SK-N-SH (cell line): Measurements from ENCODE around the gene DES. TPM values are rescaled to one million over a fixed set of nuclear protein-coding genes. Genes with fewer than 3 reads are reported as not detected.

Experiments used
- CTCF ChIA-PET: fragments of 300-600, 350-600 bp; formaldehyde crosslinking; extraction: SDS; loops from one replicate; lab custom pipeline; 2021; lab: Yijun Ruan, JAX
- POLR2A ChIA-PET: fragments of 350-600 bp; sonication (Branson Sonifier 250); formaldehyde crosslinking; extraction: SDS; loops from one replicate; lab custom pipeline; 2020; ENCODE audit warnings: antibody characterized with exemption, inconsistent platforms; lab: Yijun Ruan, JAX
- DNase-seq: peaks from one replicate; pipeline ENCODE4 v3.0.0; 2012
- H2AFZ ChIP-seq: fragments of 200-600 bp; sonication (generic); 2 replicates; pipeline ENCODE4 v1.8.1; 2016; ENCODE audit warnings: antibody characterized with exemption, mild to moderate bottlenecking, low read depth
- H3F3A ChIP-seq: fragments of 200-600 bp; sonication (generic); replicated peaks from 2 replicates; pipeline ENCODE3; 2016; ENCODE audit warnings: antibody characterized with exemption, mild to moderate bottlenecking; ENCODE audit not compliant: insufficient read depth
- H3K27ac ChIP-seq, 2 experiments: fragments of 200-500 bp in 1 of 2; fragments of 200-600 bp in 1 of 2; sonication (Bioruptor generic) in 1 of 2; sonication (generic), shearing (Covaris generic) in 1 of 2; 2 replicates each; pipeline versions ENCODE4 v1.5.1 to v1.6.1; 2014 to 2016; ENCODE audit warnings: low read depth in 2 of 2, inconsistent platforms in 1 of 2, low read length in 1 of 2, mild to moderate bottlenecking in 1 of 2, mixed read lengths in 1 of 2
- H3K27me3 ChIP-seq: fragments of 200-600 bp; sonication (generic), shearing (Covaris generic); 2 replicates; pipeline ENCODE4 v1.6.1; 2016; ENCODE audit warnings: mixed run types; ENCODE audit not compliant: insufficient read depth
- H3K36me3 ChIP-seq, 2 experiments: fragments of 200-500 bp in 1 of 2; fragments of 200-600 bp in 1 of 2; sonication (Bioruptor generic) in 1 of 2; sonication (generic) in 1 of 2; replicated peaks in 1 of 2; 2 replicates each; pipeline versions ENCODE3 to v1.5.1; 2014 to 2016; ENCODE audit warnings: low read length in 1 of 2, mild to moderate bottlenecking in 1 of 2; ENCODE audit not compliant: insufficient read depth in 2 of 2, control insufficient read depth in 1 of 2
- H3K4me1 ChIP-seq, 2 experiments: fragments of 200-500 bp in 1 of 2; fragments of 200-600 bp in 1 of 2; sonication (Bioruptor generic) in 1 of 2; sonication (generic), shearing (Covaris generic) in 1 of 2; 2 replicates each; pipeline versions ENCODE4 v1.5.1 to v1.6.1; 2014 to 2016; ENCODE audit warnings: low read depth in 1 of 2, low read length in 1 of 2, mixed run types in 1 of 2; ENCODE audit not compliant: insufficient read depth in 2 of 2, control insufficient read depth in 1 of 2
- H3K4me2 ChIP-seq: fragments of 200-600 bp; sonication (generic), shearing (Covaris generic); 2 replicates; pipeline ENCODE4 v1.6.1; 2017; ENCODE audit warnings: mixed run types
- H3K4me3 ChIP-seq, 2 experiments: fragments of 200-500 bp in 1 of 2; fragments of 200-600 bp in 1 of 2; sonication (Bioruptor generic) in 1 of 2; sonication (generic), shearing (Covaris generic) in 1 of 2; 2 replicates each; pipeline versions ENCODE4 v1.5.1 to v1.8.1; 2014 to 2016; ENCODE audit warnings: low read depth in 2 of 2, inconsistent platforms in 1 of 2, low read length in 1 of 2, mild to moderate bottlenecking in 1 of 2, mixed read lengths in 1 of 2, moderate library complexity in 1 of 2
- H3K79me2 ChIP-seq: fragments of 200-600 bp; sonication (generic); 2 replicates; pipeline ENCODE4 v1.8.1; 2017; ENCODE audit warnings: mild to moderate bottlenecking; ENCODE audit not compliant: insufficient read depth
- H3K9ac ChIP-seq: fragments of 200-600 bp; sonication (generic); 2 replicates; pipeline ENCODE4 v1.6.1; 2017; ENCODE audit warnings: mixed run types
- H3K9me2 ChIP-seq: fragments of 200-600 bp; sonication (generic); 2 replicates; pipeline ENCODE4 v1.6.1; 2017; ENCODE audit warnings: mixed run types
- H3K9me3 ChIP-seq: fragments of 200-600 bp; sonication (generic); 2 replicates; pipeline ENCODE4 v1.6.1; 2017; ENCODE audit warnings: mixed run types, mild to moderate bottlenecking, moderate library complexity
- H4K20me1 ChIP-seq: fragments of 200-600 bp; sonication (generic); 2 replicates; pipeline ENCODE4 v1.6.1; 2017; ENCODE audit warnings: mild to moderate bottlenecking, mixed run types; ENCODE audit not compliant: insufficient read depth
- CHD2 ChIP-seq: fragments of 150-350 bp; IDR thresholded peaks from 2 replicates; pipeline ENCODE4 v1.6.1; 2018; ENCODE audit warnings: low read length; ENCODE audit not compliant: partially characterized antibody
- EP300 ChIP-seq, 2 experiments: IDR thresholded peaks; 2 replicates each; pipeline versions ENCODE4 v1.4.0 to v1.6.1; 2012; ENCODE audit warnings: borderline replicate concordance in 1 of 2, low read depth in 1 of 2, low read length in 1 of 2
- EZH2phosphoT487 ChIP-seq: fragments of 200-600 bp; sonication (generic); IDR thresholded peaks from 2 replicates; pipeline ENCODE4 v1.6.1; 2017; ENCODE audit warnings: low read depth, mixed run types, mild to moderate bottlenecking, antibody characterized with exemption, moderate library complexity, borderline replicate concordance
- GATA2 ChIP-seq: sonication (generic); formaldehyde crosslinking; IDR thresholded peaks from 2 replicates; pipeline ENCODE4 v1.5.0; 2020; ENCODE audit warnings: mild to moderate bottlenecking, missing genetic modification reagents
- MXI1 ChIP-seq: IDR thresholded peaks from 2 replicates; pipeline ENCODE4 v1.6.1; 2012; ENCODE audit warnings: mild to moderate bottlenecking, low read depth, low read length, improper control_type of control experiment
- NRF1 ChIP-seq: IDR thresholded peaks from 2 replicates; pipeline ENCODE4 v1.6.1; 2012; ENCODE audit warnings: low read depth, mild to moderate bottlenecking, low read length
- RAD21 ChIP-seq: IDR thresholded peaks from 2 replicates; pipeline ENCODE4 v1.6.1; 2012; ENCODE audit warnings: mild to moderate bottlenecking, low read length
- TAF1 ChIP-seq: IDR thresholded peaks from 2 replicates; pipeline ENCODE4 v1.6.1; 2012; ENCODE audit warnings: low read depth, mild to moderate bottlenecking, low read length, moderate library complexity, borderline replicate concordance
- TCF12 ChIP-seq: IDR thresholded peaks from 2 replicates; pipeline ENCODE4 v1.4.0; 2012
- WGBS: methylation state at CpG from one replicate; pipeline ENCODE4 v1.1.6; 2017; ENCODE audit warnings: low lambda C conversion rate; 5-methylcytosine and 5-hydroxymethylcytosine counted together
- polyA plus RNA-seq, 3 experiments: library from polyadenylated mRNA; depleted of rRNA; stranded (reverse); fragments of >200 nt; gene quantifications; 2 replicates each; pipeline ENCODE4 v1.2.3, GENCODE V29; 2012
- TF ChIP-seq, protein P1 (sequence below): IDR thresholded peaks from 2 replicates; pipeline ENCODE4; 2012
- TF ChIP-seq, protein P2 (sequence below): fragments of 150-350 bp; IDR thresholded peaks from 2 replicates; pipeline ENCODE4 v1.6.1; 2016; ENCODE audit warnings: mild to moderate bottlenecking, low read depth, low read length
- TF ChIP-seq, protein P3 (sequence below): fragments of 150-350 bp; IDR thresholded peaks from 2 replicates; pipeline ENCODE4 v1.6.1; 2017; ENCODE audit warnings: antibody characterized with exemption, low read length, low read depth, borderline replicate concordance
- TF ChIP-seq, protein P4 (sequence below): IDR thresholded peaks from 2 replicates; pipeline ENCODE4 v1.4.0; 2012; ENCODE audit warnings: low read depth

The DES gene
- polyA plus RNA-seq, 1 of the 3 experiments (the other 2 are of a cell fraction) = 0.21 TPM

DNA sequence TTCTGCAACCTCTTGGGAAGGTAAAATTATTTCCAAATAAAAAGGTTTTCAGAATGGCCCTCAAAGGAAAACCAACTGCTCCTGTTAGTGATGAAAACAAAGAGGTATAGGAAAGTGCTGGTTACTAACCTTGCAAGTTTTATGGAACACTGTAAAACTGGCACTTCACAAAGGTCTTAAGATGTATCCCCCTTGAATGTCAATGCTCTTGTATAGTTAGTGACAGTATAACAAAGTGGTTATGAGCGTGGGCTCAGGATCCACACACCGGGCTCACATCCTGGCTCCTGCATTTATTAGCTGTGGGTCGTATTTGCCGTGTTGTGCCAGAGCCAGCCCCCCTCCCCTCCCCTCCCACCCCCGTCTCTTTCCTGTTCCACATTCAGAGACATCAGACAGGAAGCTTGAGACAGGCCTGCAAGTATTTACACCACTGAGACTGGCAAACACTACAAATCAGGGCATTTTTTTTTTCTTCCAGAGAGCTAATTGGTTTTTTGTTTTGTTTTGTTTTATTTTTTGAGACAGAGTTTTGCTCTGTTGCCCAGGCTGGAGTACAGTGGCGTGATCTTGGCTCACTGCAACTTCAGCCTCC, 21.2 kb upstream of the DES start:
- Histone ChIP-seq H3K36me3 (no peaks in the 10 kb centered on the region), H4K20me1 (no peaks in the 10 kb centered on the region), H3K9me2 (no peaks in the 10 kb centered on the region), H3F3A (no peaks in the 10 kb centered on the region), H3K27ac (no peak overlapping the region), H3K4me1 (peaks cover 0 to 17% of the 10 kb centered on the region in 2 experiments; a peak in 1 of 4 replicates), H3K79me2 (no peaks in the 10 kb centered on the region), H3K4me3 (no peak overlapping the region), H3K9ac (no peak overlapping the region), H2AFZ (no peak overlapping the region), H3K27me3 (no peaks in the 10 kb centered on the region), H3K4me2 (no peak overlapping the region), H3K9me3 (no peaks in the 10 kb centered on the region)
- no peak for DNase-seq
- POLR2A ChIA-PET = no interaction called here
- WGBS = 80% methylated on average over 5 of the region's 6 CpGs
- TF ChIP-seq NRF1 (no peak), RAD21 (no peak), EP300 (IDR thresholded peaks at IDR 0.05; ENCODE audit: borderline replicate concordance in 1 of 2, low read depth in 1 of 2, low read length in 1 of 2) (no peak), TCF12 (no peak), EZH2phosphoT487 (no peak), GATA2 (no peak), CHD2 (no peak), MXI1 (no peak), TAF1 (no peak)
- TF ChIP-seq, protein P1, sequence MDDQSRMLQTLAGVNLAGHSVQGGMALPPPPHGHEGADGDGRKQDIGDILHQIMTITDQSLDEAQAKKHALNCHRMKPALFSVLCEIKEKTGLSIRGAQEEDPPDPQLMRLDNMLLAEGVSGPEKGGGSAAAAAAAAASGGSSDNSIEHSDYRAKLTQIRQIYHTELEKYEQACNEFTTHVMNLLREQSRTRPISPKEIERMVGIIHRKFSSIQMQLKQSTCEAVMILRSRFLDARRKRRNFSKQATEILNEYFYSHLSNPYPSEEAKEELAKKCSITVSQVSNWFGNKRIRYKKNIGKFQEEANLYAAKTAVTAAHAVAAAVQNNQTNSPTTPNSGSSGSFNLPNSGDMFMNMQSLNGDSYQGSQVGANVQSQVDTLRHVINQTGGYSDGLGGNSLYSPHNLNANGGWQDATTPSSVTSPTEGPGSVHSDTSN = no peak
- TF ChIP-seq, protein P2, sequence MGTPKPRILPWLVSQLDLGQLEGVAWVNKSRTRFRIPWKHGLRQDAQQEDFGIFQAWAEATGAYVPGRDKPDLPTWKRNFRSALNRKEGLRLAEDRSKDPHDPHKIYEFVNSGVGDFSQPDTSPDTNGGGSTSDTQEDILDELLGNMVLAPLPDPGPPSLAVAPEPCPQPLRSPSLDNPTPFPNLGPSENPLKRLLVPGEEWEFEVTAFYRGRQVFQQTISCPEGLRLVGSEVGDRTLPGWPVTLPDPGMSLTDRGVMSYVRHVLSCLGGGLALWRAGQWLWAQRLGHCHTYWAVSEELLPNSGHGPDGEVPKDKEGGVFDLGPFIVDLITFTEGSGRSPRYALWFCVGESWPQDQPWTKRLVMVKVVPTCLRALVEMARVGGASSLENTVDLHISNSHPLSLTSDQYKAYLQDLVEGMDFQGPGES = no peak
- TF ChIP-seq, protein P3, sequence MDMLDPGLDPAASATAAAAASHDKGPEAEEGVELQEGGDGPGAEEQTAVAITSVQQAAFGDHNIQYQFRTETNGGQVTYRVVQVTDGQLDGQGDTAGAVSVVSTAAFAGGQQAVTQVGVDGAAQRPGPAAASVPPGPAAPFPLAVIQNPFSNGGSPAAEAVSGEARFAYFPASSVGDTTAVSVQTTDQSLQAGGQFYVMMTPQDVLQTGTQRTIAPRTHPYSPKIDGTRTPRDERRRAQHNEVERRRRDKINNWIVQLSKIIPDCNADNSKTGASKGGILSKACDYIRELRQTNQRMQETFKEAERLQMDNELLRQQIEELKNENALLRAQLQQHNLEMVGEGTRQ = no peak
- TF ChIP-seq, protein P4, sequence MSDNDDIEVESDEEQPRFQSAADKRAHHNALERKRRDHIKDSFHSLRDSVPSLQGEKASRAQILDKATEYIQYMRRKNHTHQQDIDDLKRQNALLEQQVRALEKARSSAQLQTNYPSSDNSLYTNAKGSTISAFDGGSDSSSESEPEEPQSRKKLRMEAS = no peak
- CTCF ChIA-PET = interaction anchor here (1.3 to 10.1 kb wide), 3 partner anchors 8 to 128 kb away, joined by 3 to 256 read pairs (median 13); no protein-coding TSS in a partner anchor
